PC-9 (cell line): ENCODE measurements around the gene COX8A.

Source experiments
- EZH2 ChIP-seq: fragments of 200-600 bp; sonication (generic); IDR thresholded peaks from 2 replicates; pipeline ENCODE4 v1.8.0; 2017; ENCODE audit warnings: antibody characterized with exemption, low read depth
- TF ChIP-seq, protein P1 (sequence below): fragments of 200-600 bp; sonication (generic); conservative IDR thresholded peaks from 2 replicates; pipeline ENCODE4 v1.6.1; 2017; ENCODE audit warnings: mixed run types, antibody characterized with exemption, mild to moderate bottlenecking, moderate library complexity

DNA sequence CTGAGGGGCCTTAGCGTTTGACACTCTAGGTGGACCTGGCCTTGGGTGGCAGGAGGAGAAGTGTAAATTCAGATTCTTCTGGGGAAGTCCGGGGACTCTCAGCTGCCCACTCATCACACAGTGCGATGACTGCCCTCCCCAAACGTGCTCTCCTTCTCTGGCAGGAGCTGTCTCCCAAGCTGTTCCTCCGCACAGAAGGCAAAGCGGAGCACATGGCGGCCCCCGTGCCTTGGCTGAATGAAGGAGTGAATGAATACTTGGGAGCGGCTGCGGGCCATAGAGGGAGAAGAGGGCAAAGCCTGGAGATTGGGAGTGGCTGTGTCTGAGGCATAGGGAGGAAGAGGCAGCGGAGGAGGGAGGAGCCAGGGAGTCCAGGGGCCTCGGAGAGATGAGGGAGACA is 42.5 kb upstream of the COX8A start:
- TF ChIP-seq, protein P1, sequence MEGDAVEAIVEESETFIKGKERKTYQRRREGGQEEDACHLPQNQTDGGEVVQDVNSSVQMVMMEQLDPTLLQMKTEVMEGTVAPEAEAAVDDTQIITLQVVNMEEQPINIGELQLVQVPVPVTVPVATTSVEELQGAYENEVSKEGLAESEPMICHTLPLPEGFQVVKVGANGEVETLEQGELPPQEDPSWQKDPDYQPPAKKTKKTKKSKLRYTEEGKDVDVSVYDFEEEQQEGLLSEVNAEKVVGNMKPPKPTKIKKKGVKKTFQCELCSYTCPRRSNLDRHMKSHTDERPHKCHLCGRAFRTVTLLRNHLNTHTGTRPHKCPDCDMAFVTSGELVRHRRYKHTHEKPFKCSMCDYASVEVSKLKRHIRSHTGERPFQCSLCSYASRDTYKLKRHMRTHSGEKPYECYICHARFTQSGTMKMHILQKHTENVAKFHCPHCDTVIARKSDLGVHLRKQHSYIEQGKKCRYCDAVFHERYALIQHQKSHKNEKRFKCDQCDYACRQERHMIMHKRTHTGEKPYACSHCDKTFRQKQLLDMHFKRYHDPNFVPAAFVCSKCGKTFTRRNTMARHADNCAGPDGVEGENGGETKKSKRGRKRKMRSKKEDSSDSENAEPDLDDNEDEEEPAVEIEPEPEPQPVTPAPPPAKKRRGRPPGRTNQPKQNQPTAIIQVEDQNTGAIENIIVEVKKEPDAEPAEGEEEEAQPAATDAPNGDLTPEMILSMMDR: no peak
- TF ChIP-seq EZH2: no peak
